Measurements from ENCODE around the gene OR2AK2.

GRCh38 chr1:247919952-247920351, 45.1 kb upstream of the OR2AK2 start, which contains the start of gene OR2T8:
- no peak for TF ChIP-seq EP300 (IDR thresholded peaks at IDR 0.05)
- no peak for TF ChIP-seq CTCF (IDR thresholded peaks at IDR 0.05)
- no peak for TF ChIP-seq POLR2AphosphoS5 (IDR thresholded peaks at IDR 0.05)

Measured in suprapubic skin (tissue), 4 donors.